Measurements from ENCODE around the gene COL9A3.

- TF ChIP-seq CTCF (IDR thresholded peaks at IDR 0.05; ENCODE audit: low read length) = no peak
- no peak for TF ChIP-seq EZH2phosphoT487 (IDR thresholded peaks at IDR 0.05; ENCODE audit: low read length)
- TF ChIP-seq EZH2 (optimal IDR thresholded peaks at IDR 0.05; ENCODE audit: low read depth, low read length) = no peak
Observed at GRCh38 chr20:62880147-62880934, 63.5 kb downstream of the COL9A3 start.

Data from MM.1S (cell line).